OCI-LY3 (cell line): ENCODE data around the gene TTLL9.

Source experiments
- H2AFZ ChIP-seq: fragments of 200-600, 300-600 bp; shearing (Covaris generic); 2 replicates; pipeline ENCODE4 v1.6.0; 2014; ENCODE audit warnings: antibody characterized with exemption, low read depth, low read length
- H3K27ac ChIP-seq: fragments of 200-600, 300-600 bp; sonication (generic); 2 replicates; pipeline ENCODE4 v1.5.1; 2014; ENCODE audit warnings: mild to moderate bottlenecking, low read length, moderate library complexity, mixed read lengths
- H3K27me3 ChIP-seq: fragments of 200-600, 300-600 bp; sonication (generic); 2 replicates; pipeline ENCODE4 v1.6.1; 2014; ENCODE audit warnings: low read depth, low read length, mixed read lengths
- H3K36me3 ChIP-seq: fragments of 200-600, 300-600 bp; sonication (generic); replicated peaks from 2 replicates; pipeline ENCODE3; 2014; ENCODE audit warnings: low read depth, low read length, mixed read lengths
- H3K4me1 ChIP-seq: fragments of 300-600, 200-600 bp; sonication (generic); 2 replicates; pipeline ENCODE4 v1.6.1; 2014; ENCODE audit warnings: low read length, mixed read lengths
- H3K4me2 ChIP-seq: fragments of 200-600, 300-600 bp; sonication (generic); 2 replicates; pipeline ENCODE4 v1.6.1; 2014; ENCODE audit warnings: low read length, mixed read lengths
- H3K4me3 ChIP-seq: fragments of 300-600, 200-600 bp; sonication (generic); 2 replicates; pipeline ENCODE4 v1.5.1; 2014; ENCODE audit warnings: antibody characterized with exemption, mild to moderate bottlenecking, low read length, moderate library complexity
- H3K79me2 ChIP-seq: fragments of 300-600, 200-600 bp; shearing (Covaris generic); 2 replicates; pipeline ENCODE4 v1.6.1; 2014; ENCODE audit warnings: mild to moderate bottlenecking, low read length, mixed read lengths
- H3K9ac ChIP-seq: fragments of 300-600, 200-600 bp; shearing (Covaris generic); 2 replicates; pipeline ENCODE4 v1.6.0; 2014; ENCODE audit warnings: mild to moderate bottlenecking, low read length, moderate library complexity
- H3K9me3 ChIP-seq: fragments of 200-600, 300-600 bp; shearing (Covaris generic); 2 replicates; pipeline ENCODE4 v1.6.1; 2014; ENCODE audit warnings: low read length, mixed read lengths; ENCODE audit not compliant: insufficient read depth
- H4K20me1 ChIP-seq: fragments of 200-600, 300-600 bp; sonication (generic); 2 replicates; pipeline ENCODE4 v1.6.1; 2016; ENCODE audit warnings: low read length, mixed read lengths; ENCODE audit not compliant: insufficient read depth
- EZH2phosphoT487 ChIP-seq: fragments of 200-600 bp; shearing (Covaris generic); IDR thresholded peaks from 2 replicates; pipeline ENCODE4 v1.6.1; 2018; ENCODE audit warnings: antibody characterized with exemption, mixed run types, low read depth
- TF ChIP-seq, protein P1 (sequence below): fragments of 200-600, 300-600 bp; sonication (generic); IDR thresholded peaks from 2 replicates; pipeline ENCODE4 v1.5.1; 2014; ENCODE audit warnings: antibody characterized with exemption, low read length, low read depth

Gene TTLL9

GRCh38 chr20:31831211-31831610 is 39.2 kb upstream of the TTLL9 start:
- Histone ChIP-seq H3K9me3 (no peaks in the 10 kb centered on the region), H3K4me2 (no peak overlapping the region), H3K36me3 (no peaks in the 10 kb centered on the region), H2AFZ (no peak overlapping the region), H3K27ac (no peak overlapping the region), H3K79me2 (no peaks in the 10 kb centered on the region), H3K27me3 (no peaks in the 10 kb centered on the region), H3K4me1 (peaks cover 4% of the 10 kb centered on the region), H4K20me1 (no peaks in the 10 kb centered on the region), H3K9ac (no peak overlapping the region), H3K4me3 (no peak overlapping the region)
- no peak for TF ChIP-seq EZH2phosphoT487
- TF ChIP-seq, protein P1, sequence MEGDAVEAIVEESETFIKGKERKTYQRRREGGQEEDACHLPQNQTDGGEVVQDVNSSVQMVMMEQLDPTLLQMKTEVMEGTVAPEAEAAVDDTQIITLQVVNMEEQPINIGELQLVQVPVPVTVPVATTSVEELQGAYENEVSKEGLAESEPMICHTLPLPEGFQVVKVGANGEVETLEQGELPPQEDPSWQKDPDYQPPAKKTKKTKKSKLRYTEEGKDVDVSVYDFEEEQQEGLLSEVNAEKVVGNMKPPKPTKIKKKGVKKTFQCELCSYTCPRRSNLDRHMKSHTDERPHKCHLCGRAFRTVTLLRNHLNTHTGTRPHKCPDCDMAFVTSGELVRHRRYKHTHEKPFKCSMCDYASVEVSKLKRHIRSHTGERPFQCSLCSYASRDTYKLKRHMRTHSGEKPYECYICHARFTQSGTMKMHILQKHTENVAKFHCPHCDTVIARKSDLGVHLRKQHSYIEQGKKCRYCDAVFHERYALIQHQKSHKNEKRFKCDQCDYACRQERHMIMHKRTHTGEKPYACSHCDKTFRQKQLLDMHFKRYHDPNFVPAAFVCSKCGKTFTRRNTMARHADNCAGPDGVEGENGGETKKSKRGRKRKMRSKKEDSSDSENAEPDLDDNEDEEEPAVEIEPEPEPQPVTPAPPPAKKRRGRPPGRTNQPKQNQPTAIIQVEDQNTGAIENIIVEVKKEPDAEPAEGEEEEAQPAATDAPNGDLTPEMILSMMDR, result no peak

GRCh38 chr20:31831771-31832306 is 38.6 kb upstream of the TTLL9 start:
- no peaks in the 10 kb centered on the region for H4K20me1 ChIP-seq
- H3K27ac ChIP-seq, result no peak overlapping the region
- TF ChIP-seq, protein P1, result no peak
- TF ChIP-seq EZH2phosphoT487, result no peak
- H3K4me3 ChIP-seq, result no peak overlapping the region
- H3K9me3 ChIP-seq, result no peaks in the 10 kb centered on the region
- H3K27me3 ChIP-seq, result no peaks in the 10 kb centered on the region
- H3K36me3 ChIP-seq, result no peaks in the 10 kb centered on the region
- H3K9ac ChIP-seq, result no peak overlapping the region
- no peaks in the 10 kb centered on the region for H3K79me2 ChIP-seq
- H3K4me1 ChIP-seq, result peaks cover 7% of the 10 kb centered on the region
- H2AFZ ChIP-seq, result no peak overlapping the region
- no peak overlapping the region for H3K4me2 ChIP-seq

DNA sequence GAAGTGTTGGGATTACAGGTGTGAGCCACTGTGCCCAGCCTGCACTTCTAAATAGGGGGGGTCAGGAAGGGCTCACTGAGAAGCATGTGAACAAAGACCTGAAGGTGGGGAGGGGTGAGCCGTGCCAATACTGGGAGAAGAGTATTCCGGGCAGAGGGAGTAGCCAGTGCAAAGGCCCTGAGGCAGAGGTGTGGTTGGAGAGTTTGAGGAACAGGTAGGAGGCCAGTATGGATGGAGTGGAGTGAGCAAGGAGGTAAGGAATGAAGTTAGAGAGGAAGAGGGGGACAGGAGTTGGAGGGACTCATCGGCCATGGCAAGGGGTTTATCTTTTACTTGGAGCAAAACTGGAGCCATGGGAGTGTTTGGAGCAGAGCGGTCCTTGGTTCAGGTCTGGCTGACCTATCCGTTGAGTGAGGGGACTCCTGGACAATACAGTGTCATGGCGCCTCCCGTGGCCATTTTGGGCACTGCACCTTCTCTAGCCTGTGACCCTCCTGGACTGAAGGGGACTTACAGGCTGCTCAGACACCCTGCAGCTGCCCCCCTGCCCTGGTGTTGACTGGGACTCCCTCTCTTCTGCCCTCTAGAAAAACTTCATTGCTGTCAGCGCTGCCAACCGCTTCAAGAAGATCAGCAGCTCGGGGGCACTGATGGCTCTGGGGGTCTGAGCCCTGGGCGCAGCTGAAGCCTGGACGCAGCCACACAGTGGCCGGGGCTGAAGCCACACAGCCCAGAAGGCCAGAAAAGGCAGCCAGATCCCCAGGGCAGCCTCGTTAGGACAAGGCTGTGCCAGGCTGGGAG is 37.1 kb upstream of the TTLL9 start:
- no peaks in the 10 kb centered on the region for H3K79me2 ChIP-seq
- H3K4me2 ChIP-seq, result no peak overlapping the region
- 0 out of 2 replicates have a peak, but pooled peaks cover 3% of the 10 kb centered on the region for H3K27me3 ChIP-seq
- no peaks in the 10 kb centered on the region for H3K9me3 ChIP-seq
- H3K9ac ChIP-seq, result no peak overlapping the region
- no peak overlapping the region for H3K27ac ChIP-seq
- peaks cover 7% of the 10 kb centered on the region for H3K4me1 ChIP-seq
- H2AFZ ChIP-seq, result no peak overlapping the region
- H4K20me1 ChIP-seq, result no peaks in the 10 kb centered on the region
- TF ChIP-seq EZH2phosphoT487, result no peak
- TF ChIP-seq, protein P1, result peak; percentile 89
- no peak overlapping the region for H3K4me3 ChIP-seq
- no peaks in the 10 kb centered on the region for H3K36me3 ChIP-seq

DNA sequence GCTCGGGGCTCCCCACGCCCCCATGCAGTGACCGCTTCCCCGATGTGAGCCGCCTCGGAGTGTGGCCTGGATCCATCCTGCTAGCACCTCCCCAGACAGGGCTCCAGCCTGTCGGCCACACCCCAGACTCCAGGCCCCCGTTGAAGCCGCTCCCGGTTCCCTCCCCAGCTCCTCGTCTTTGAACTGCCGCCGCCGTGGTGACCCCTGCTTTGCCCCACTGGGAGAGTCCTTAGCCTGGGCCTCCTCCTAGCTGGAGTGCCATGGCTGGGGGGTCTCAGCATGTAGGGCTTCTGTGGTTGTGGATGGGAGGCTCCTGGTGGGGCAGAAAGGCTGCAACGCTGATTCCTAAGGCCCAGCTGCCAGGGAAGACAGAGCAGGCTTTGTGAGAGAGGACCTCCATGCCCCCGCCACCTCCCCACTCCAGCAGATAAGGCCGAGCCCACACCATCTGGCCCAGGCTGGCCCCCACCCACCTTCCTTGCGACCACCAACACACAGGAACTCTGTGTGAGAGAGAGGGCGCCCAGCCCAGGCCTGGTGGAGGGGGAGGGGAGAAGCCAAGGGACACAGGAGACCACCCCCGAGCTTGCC is 36.4 kb upstream of the TTLL9 start:
- H2AFZ ChIP-seq, result no peak overlapping the region
- H3K27me3 ChIP-seq, result 0 out of 2 replicates have a peak, but pooled peaks cover 3% of the 10 kb centered on the region
- H3K9me3 ChIP-seq, result no peaks in the 10 kb centered on the region
- H3K4me1 ChIP-seq, result peaks cover 7% of the 10 kb centered on the region
- TF ChIP-seq EZH2phosphoT487, result no peak
- TF ChIP-seq, protein P1, result no peak
- no peak overlapping the region for H3K4me3 ChIP-seq
- no peak overlapping the region for H3K27ac ChIP-seq
- H3K9ac ChIP-seq, result no peak overlapping the region
- H4K20me1 ChIP-seq, result no peaks in the 10 kb centered on the region
- H3K4me2 ChIP-seq, result no peak overlapping the region
- H3K79me2 ChIP-seq, result no peaks in the 10 kb centered on the region
- H3K36me3 ChIP-seq, result no peaks in the 10 kb centered on the region
